Measurements from ENCODE around the gene TNRC18. TPM values are rescaled to one million over a fixed set of nuclear protein-coding genes. Genes with fewer than 3 reads are reported as not detected.

Gene TNRC18
- total and polyA plus RNA-seq, 2 of the 8 experiments (the other 6 are each of a cell fraction or from before 2014, with no cell fraction given): 1.7 to 8.6 TPM

- TF ChIP-seq YY1 (IDR thresholded peaks at IDR 0.05; ENCODE audit: low read depth, low read length) (no peak), NRF1 (IDR thresholded peaks at IDR 0.05; ENCODE audit: low read depth, low read length) (no peak), SP2 (IDR thresholded peaks at IDR 0.05; ENCODE audit: low read length) (no peak), MAX (IDR thresholded peaks at IDR 0.05) (no peak), POU5F1 (IDR thresholded peaks at IDR 0.05; ENCODE audit: low read depth, low read length) (no peak), NANOG (IDR thresholded peaks at IDR 0.05; ENCODE audit: insufficient read depth, low read depth, low read length, poor library complexity, severe bottlenecking) (no peak), KDM5A (IDR thresholded peaks at IDR 0.05; ENCODE audit: low read length) (no peak)
- TF ChIP-seq, protein P1, sequence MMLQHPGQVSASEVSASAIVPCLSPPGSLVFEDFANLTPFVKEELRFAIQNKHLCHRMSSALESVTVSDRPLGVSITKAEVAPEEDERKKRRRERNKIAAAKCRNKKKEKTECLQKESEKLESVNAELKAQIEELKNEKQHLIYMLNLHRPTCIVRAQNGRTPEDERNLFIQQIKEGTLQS (IDR thresholded peaks at IDR 0.05; ENCODE audit: insufficient read depth, low read depth, low read length): no peak
Observed at GRCh38 chr7:5320802-5321396, 102.7 kb downstream of the TNRC18 start (continued).
